Erythroblast (primary cell): ENCODE measurements around the gene METTL26.

Experiments used
- GATA1 ChIP-seq: IDR thresholded peaks from 2 replicates; pipeline ENCODE4 v1.6.1; 2011; ENCODE audit warnings: low read depth, mild to moderate bottlenecking, control low read depth, low read length, moderate library complexity
- POLR2A ChIP-seq: IDR thresholded peaks from 2 replicates; pipeline ENCODE4 v1.6.1; 2011; ENCODE audit warnings: mild to moderate bottlenecking, low read length

DNA sequence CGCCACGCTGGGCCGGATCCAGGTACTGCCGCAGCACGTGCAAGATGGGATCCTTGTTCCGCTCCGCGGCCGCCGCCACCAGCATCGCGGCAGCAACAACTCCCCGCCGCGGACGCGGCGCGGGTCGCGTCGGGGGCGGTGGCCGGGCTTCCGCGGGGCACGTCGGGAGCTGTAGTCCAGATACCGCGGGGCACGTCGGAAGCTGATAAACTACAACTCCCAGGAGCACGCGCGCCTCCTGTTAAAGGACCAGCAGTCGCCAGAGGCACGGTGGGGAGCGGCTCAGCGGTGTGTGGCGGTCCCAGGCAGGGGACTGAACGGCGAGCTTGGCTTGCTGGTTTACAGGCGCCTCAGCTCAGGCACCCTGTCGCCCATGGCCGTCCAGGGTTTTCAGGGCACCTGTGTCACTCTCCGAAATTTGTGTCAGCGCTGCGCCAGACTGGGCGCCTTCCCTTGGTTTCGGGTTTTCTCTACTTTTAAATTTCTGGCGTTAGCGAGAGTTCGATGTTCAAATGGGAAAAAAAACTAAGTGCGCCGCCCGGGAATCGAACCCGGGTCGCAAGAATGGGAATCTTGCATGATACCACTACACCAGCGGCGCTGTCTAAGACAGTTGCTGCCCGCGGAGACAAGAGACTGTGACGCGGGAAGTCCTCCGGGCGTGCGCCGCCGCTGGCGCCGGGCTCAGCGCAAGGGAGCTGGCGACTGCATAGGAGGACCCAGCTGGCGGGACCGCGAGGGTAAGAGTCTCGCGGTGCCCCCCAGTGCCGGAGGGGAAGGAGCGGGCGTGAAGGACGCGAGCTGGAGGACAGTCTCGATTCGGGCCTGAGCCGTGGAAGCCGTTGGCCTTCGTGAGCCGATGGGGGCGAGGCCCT lies at the start of gene METTL26:
- TF ChIP-seq POLR2A (peak; percentile 58), GATA1 (no peak)
